Ovary (tissue), 10 donors: ENCODE results near the gene SPAG7. TPM values are rescaled to one million over a fixed set of nuclear protein-coding genes. Genes with fewer than 3 reads are reported as not detected.

Experiments
- DNase-seq, 5 donors: peaks; one replicate each; pipeline ENCODE4 v3.0.0-alpha.2; 2019 to 2020
- H3K27ac ChIP-seq, 2 donors: fragments of 200-600 bp; one replicate each; pipeline versions ENCODE4 v1.5.1 to v1.8.0; 2019 to 2022
- H3K27me3 ChIP-seq: fragments of 200-600 bp; one replicate; pipeline ENCODE4 v1.8.0; 2022
- H3K36me3 ChIP-seq: fragments of 200-600 bp; sonication (generic); one replicate; pipeline ENCODE4 v1.5.1; 2019
- H3K4me1 ChIP-seq: one replicate; pipeline ENCODE4 v1.8.1; 2013; ENCODE audit warnings: mild to moderate bottlenecking, moderate library complexity; ENCODE audit not compliant: insufficient read depth
- H3K4me3 ChIP-seq: fragments of 200-600 bp; sonication (generic); one replicate; pipeline ENCODE4 v1.5.1; 2017
- H3K9me3 ChIP-seq, 2 donors: fragments of 200-600 bp in 1 of 2; sonication (generic) in 1 of 2; one replicate each; pipeline versions ENCODE4 v1.5.1 to v1.8.1; 2013 to 2019; ENCODE audit warnings: mild to moderate bottlenecking in 1 of 2, moderate library complexity in 1 of 2
- EP300 ChIP-seq: sonication (generic); formaldehyde crosslinking; IDR thresholded peaks from one replicate; pipeline ENCODE4 v1.6.1; 2017; ENCODE audit warnings: antibody characterized with exemption
- POLR2A ChIP-seq: fragments of 450-650 bp; IDR thresholded peaks from one replicate; pipeline ENCODE4 v1.6.1; 2017; ENCODE audit warnings: antibody characterized with exemption, mild to moderate bottlenecking, moderate library complexity
- WGBS, 3 donors: extraction: QIAGEN DNeasy Blood & Tissue Kit in 1 of 3; methylation state at CpG; one replicate each; pipeline versions ENCODE4 v1.1.5 to v1.1.7; 2013 to 2017; 5-methylcytosine and 5-hydroxymethylcytosine counted together
- intact Hi-C, 4 donors: fragments of 100-400 bp; cut with DNase I; formaldehyde crosslinking; loops; one replicate each; pipeline versions ENCODE4 v1.11.0 to v1.15.1; 2022 to 2023
- long read RNA-seq, 3 donors: library from polyadenylated mRNA in 2 of 3; unstranded in 2 of 3; transcript quantifications; one replicate each; pipeline ENCODE4 v2.0.0 and lab custom pipeline, GENCODE V29; 2021 to 2026
- polyA plus RNA-seq, 2 donors: library from polyadenylated mRNA; stranded (reverse); fragments of 200-250 nt in 1 of 2; fragments of 350-450 nt in 1 of 2; fragmentation: Illumina TruSeq in 1 of 2; extraction: RNeasy Lipid Tissue Mini Kit (QIAGEN cat#74804) in 1 of 2; gene quantifications; one replicate each; pipeline ENCODE4 v1.2.3, GENCODE V29; 2013 to 2014
- total RNA-seq, 7 donors: library from RNA; depleted of rRNA in 2 of 7; stranded (reverse); fragments of >200 nt in 2 of 7; fragmentation: NEBNext Ultra II Directional in 3 of 7; extraction: Animal tissue kit (Norgen Biotek cat#: 25700) in 3 of 7; gene quantifications; one replicate each; pipeline versions ENCODE4 v1.1.0 to v1.2.4, GENCODE V29; 2016 to 2023
- TF ChIP-seq, protein P1 (sequence below), 3 donors: fragments of 450-650 bp in 2 of 3; fragments of 200-600 bp in 1 of 3; IDR thresholded peaks; one replicate each; pipeline versions ENCODE4 v1.5.1 to v1.8.0; 2016 to 2022; ENCODE audit warnings: antibody characterized with exemption in 3 of 3, mild to moderate bottlenecking in 1 of 3
- donor health status: DM: no; HTN: no; CAD: no; lungs with moderate emphysema.
- donor health status: DM: no; HTN: no; CAD: no.
- donor health status: Bipolar disorder and iron deficiency.
- donor health status: DM: yes; HTN: yes; CAD: no.
- donor health status: DM: no; HTN: no; CAD: no.
- donor health status: DM: yes; HTN: yes; CAD: no.

SPAG7 gene, protein sequence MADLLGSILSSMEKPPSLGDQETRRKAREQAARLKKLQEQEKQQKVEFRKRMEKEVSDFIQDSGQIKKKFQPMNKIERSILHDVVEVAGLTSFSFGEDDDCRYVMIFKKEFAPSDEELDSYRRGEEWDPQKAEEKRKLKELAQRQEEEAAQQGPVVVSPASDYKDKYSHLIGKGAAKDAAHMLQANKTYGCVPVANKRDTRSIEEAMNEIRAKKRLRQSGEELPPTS
- total RNA-seq (10 to 100 TPM; 30.4 to 55.2 (median 38.6) TPM), polyA plus RNA-seq (10 to 100 TPM; 31.7 to 60.6 TPM)
- long read RNA-seq, donor 1, transcript SPAG7-201 (7 exons, 1,058 nt) = major isoform, 47 of 64 reads
- long read RNA-seq, donor 1, partial matches to known transcripts = 0 of 64 reads
- long read RNA-seq, donor 1, other reads (novel, unspliced or antisense) = 11 of 64 reads
- long read RNA-seq, donor 2, transcript SPAG7-201 (7 exons, 1,058 nt) = major isoform, 23 of 26 reads
- long read RNA-seq, donor 2, partial matches to known transcripts = 0 of 26 reads
- long read RNA-seq, donor 2, other reads (novel, unspliced or antisense) = 0 of 26 reads
- long read RNA-seq, donor 3, transcript SPAG7-201 (7 exons, 1,058 nt) = major isoform, 19 of 34 reads
- long read RNA-seq, donor 3, partial matches to known transcripts = 1 of 34 reads
- long read RNA-seq, donor 3, other reads (novel, unspliced or antisense) = 8 of 34 reads

DNA sequence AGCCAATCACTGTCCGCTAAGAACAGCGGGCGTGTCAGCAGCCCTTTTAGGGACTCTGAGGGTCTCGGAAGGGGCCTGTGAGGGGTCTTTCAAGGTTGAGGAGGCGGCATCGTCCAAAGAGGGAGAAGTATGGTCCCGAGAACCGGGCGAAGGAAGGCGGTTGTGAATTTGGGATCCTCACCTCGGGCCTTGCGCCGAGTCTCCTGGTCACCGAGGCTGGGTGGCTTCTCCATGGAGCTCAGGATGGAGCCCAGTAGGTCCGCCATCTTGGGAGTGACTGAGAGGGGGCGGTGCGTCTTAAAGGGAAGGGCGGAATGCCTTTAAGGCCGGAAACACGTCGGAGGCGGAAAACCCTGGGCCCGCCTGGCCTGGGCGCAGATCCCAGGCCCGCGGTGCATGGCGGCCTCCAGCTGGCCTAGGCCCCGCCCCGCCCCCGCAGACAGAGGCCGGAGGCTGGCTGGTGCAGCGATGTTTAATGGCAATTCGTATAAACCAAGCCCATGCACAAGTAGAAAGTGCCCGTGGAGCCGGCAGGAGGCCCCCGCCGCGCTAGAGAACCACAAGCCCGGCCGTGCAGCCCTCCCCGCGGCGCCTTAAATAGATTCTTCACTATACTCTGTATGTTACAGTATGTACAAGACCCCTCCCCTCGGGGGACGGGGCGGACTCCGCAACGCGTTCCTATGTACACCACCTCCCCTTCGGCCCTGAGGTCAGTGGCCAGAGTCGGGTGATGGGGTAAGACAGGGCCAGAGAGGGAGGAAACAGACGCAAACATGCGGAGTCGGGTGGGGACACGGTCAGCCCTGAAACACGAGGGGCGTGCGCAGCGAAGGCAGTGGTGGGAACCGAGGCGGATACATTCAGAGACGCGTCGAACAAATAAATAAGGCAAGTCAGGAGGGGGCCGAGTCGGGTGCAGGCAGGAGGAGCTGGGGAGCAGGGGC, at the start of gene SPAG7:
TSS of gene SPAG7 (minus strand) at position 279 of the 947 bp plus-strand sequence. CDS start at position 266, 13 bp downstream.
- WGBS, 3 donors = 1 to 2% (median 1%) methylated on average over 62 to 66 of the region's 66 CpGs
- intact Hi-C loops = no loop called here
- Histone ChIP-seq H3K4me3 (peak within 1 kb of the TSS; percentile 81), H3K9me3 (no peaks in the 10 kb centered on the region), H3K27ac (peak within 1 kb of the TSS; percentile 67 to 99), H3K4me1 (peaks cover 8% of the 10 kb centered on the region), H3K27me3 (no peaks in the 10 kb centered on the region), H3K36me3 (no peaks in the 10 kb centered on the region)
- peak; percentile 92 to 98 (median 95) for DNase-seq
- TF ChIP-seq POLR2A = peak; percentile 88
- TF ChIP-seq, protein P1, sequence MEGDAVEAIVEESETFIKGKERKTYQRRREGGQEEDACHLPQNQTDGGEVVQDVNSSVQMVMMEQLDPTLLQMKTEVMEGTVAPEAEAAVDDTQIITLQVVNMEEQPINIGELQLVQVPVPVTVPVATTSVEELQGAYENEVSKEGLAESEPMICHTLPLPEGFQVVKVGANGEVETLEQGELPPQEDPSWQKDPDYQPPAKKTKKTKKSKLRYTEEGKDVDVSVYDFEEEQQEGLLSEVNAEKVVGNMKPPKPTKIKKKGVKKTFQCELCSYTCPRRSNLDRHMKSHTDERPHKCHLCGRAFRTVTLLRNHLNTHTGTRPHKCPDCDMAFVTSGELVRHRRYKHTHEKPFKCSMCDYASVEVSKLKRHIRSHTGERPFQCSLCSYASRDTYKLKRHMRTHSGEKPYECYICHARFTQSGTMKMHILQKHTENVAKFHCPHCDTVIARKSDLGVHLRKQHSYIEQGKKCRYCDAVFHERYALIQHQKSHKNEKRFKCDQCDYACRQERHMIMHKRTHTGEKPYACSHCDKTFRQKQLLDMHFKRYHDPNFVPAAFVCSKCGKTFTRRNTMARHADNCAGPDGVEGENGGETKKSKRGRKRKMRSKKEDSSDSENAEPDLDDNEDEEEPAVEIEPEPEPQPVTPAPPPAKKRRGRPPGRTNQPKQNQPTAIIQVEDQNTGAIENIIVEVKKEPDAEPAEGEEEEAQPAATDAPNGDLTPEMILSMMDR (IDR thresholded peaks at IDR 0.05) = peak in 1 of 3 donors; percentile 14
- no peak for TF ChIP-seq EP300

DNA sequence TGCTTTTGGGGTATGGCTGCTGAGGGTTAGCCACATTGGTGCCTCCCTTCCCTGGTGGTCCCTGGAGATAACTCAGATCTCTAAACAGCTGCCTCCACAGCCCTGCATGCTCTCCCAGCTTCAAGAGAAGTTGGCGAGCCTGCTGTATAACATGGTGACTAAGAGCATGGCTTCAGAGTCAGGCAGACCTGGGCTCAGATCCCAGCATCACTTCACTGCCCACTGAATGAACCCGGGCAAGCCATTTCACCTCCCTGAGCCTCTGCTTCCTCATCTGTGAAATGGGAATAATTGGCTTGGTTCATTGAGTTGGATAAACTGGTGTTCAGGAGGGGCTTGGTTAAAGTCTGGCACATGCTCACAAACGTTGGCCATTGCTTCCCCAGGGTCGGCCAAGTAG, 46.7 kb upstream of the SPAG7 start:
- Histone ChIP-seq H3K4me3 (no peak overlapping the region), H3K27ac (no peak overlapping the region), H3K27me3 (no peaks in the 10 kb centered on the region), H3K4me1 (no peaks in the 10 kb centered on the region), H3K9me3 (no peaks in the 10 kb centered on the region), H3K36me3 (no peaks in the 10 kb centered on the region)
- WGBS, 3 donors = 65 to 76% (median 71%) methylated on average over 4 of the region's 4 CpGs
- DNase-seq = no peak
- intact Hi-C loops = loop anchor here in 1 of 4 donors (10.0 kb wide), 1 partner anchor 50 kb away; no protein-coding TSS in a partner anchor
- TF ChIP-seq EP300 = no peak
- TF ChIP-seq, protein P1 (IDR thresholded peaks at IDR 0.05) = no peak
- no peak for TF ChIP-seq POLR2A

DNA sequence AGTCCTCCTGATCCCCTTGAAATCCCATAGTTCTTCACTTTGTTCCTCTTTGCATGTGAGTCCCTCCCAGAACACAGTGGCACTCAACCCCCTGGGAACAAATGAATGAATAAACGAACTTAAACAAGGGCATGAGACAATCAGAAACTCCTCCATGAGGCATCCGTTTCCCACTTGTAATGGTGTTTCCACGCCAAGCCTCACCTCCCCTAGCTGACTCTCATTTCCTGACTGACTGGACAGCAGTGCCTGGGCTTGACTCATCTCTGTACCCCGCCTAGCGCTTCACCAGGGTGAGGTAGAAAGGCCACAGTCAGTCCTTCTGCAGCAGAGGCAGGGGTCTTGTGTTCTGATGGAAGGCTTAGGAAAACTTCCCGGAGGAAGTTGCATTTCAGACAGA, 44.3 kb upstream of the SPAG7 start:
- Histone ChIP-seq H3K9me3 (no peaks in the 10 kb centered on the region), H3K4me3 (no peak overlapping the region), H3K27ac (no peak overlapping the region), H3K27me3 (no peaks in the 10 kb centered on the region), H3K36me3 (no peaks in the 10 kb centered on the region), H3K4me1 (no peaks in the 10 kb centered on the region)
- intact Hi-C loops = loop anchor here in 1 of 4 donors (10.0 kb wide), 1 partner anchor 53 kb away; no protein-coding TSS in a partner anchor
- WGBS, 3 donors = 85 to 86% (median 86%) methylated on average over 6 of the region's 6 CpGs
- no peak for DNase-seq
- TF ChIP-seq EP300 (no peak), POLR2A (no peak)
- TF ChIP-seq, protein P1 (IDR thresholded peaks at IDR 0.05) = no peak
